CD1c-positive myeloid dendritic cell (primary cell): ENCODE results near the gene NOP58.
"Not testable (repeated sequence)": the region's sequence is repeated elsewhere in the genome, so short reads cannot be mapped to it uniquely, and the experiment has no call there.

ENCODE experiments used
- DNase-seq: peaks from one replicate; pipeline ENCODE4 v3.0.0-alpha.2; 2016; ENCODE audit errors: extremely low spot score

Gene NOP58

GRCh38 chr2:202306034-202306433, 40.5 kb downstream of the NOP58 start:
- DNase-seq = no peak

- DNase-seq = no peak
These were observed 42.1 kb downstream of the NOP58 start for GRCh38 chr2:202307690-202308089.

- no peak for DNase-seq
These were observed 46.3 kb downstream of the NOP58 start for GRCh38 chr2:202311823-202312388.

- DNase-seq = no peak
These were observed 48.6 kb downstream of the NOP58 start for GRCh38 chr2:202314116-202314515.

- no peak for DNase-seq
These were observed 51.7 kb downstream of the NOP58 start for GRCh38 chr2:202317080-202317857.

GRCh38 chr2:202320362-202320761, 54.8 kb downstream of the NOP58 start:
- not testable (repeated sequence) for DNase-seq

GRCh38 chr2:202322435-202322834, 56.9 kb downstream of the NOP58 start:
- DNase-seq = no peak

GRCh38 chr2:202327858-202328257, 62.3 kb downstream of the NOP58 start:
- DNase-seq = no peak

- no peak for DNase-seq
These were observed 70.4 kb downstream of the NOP58 start for GRCh38 chr2:202335791-202336467.

GRCh38 chr2:202337151-202337550, 71.6 kb downstream of the NOP58 start:
- DNase-seq = no peak

- DNase-seq = no peak
These were observed 72.3 kb downstream of the NOP58 start for GRCh38 chr2:202337706-202338346.

- no peak for DNase-seq
These were observed 73.7 kb downstream of the NOP58 start for GRCh38 chr2:202339071-202339870.

GRCh38 chr2:202344178-202344577, 78.6 kb downstream of the NOP58 start:
- DNase-seq = no peak

- DNase-seq = no peak
These were observed 80.6 kb downstream of the NOP58 start for GRCh38 chr2:202346180-202346579.
